Right cardiac atrium (tissue), 5 donors: ENCODE results near the gene CERS3. TPM values are rescaled to one million over a fixed set of nuclear protein-coding genes. Genes with fewer than 3 reads are reported as not detected.

ENCODE experiments used
- ATAC-seq, 2 donors: fragments of 200-7000 bp; cut with Tn5 transposase; one replicate each; pipeline versions ENCODE4 v1.8.0 to v1.9.1; 2020; ENCODE audit warnings: moderate library complexity in 2 of 2, mild to moderate bottlenecking in 1 of 2
- DNase-seq, 3 donors: peaks; one replicate each; pipeline ENCODE4 v3.0.0-alpha.2; 2020
- H3K27ac ChIP-seq: one replicate; pipeline ENCODE4 v1.5.1; 2013; ENCODE audit warnings: mild to moderate bottlenecking, low read length, control low read depth, moderate library complexity
- H3K27me3 ChIP-seq: one replicate; pipeline ENCODE4 v1.6.1; 2013; ENCODE audit not compliant: control insufficient read depth, insufficient read depth
- H3K4me1 ChIP-seq: one replicate; pipeline ENCODE4 v1.6.1; 2013; ENCODE audit warnings: low read length; ENCODE audit not compliant: control insufficient read depth, insufficient read depth
- H3K4me3 ChIP-seq: one replicate; pipeline ENCODE4 v1.5.1; 2013; ENCODE audit warnings: low read length, control low read depth
- H3K9me3 ChIP-seq: one replicate; pipeline ENCODE4 v1.6.1; 2013; ENCODE audit warnings: low read length; ENCODE audit not compliant: control insufficient read depth
- WGBS: extraction: QIAGEN DNeasy Blood & Tissue Kit; methylation state at CpG from one replicate; pipeline ENCODE4 v1.1.7; 2013; 5-methylcytosine and 5-hydroxymethylcytosine counted together
- intact Hi-C, 4 donors: fragments of 100-400 bp; cut with DNase I; formaldehyde crosslinking; loops; one replicate each; pipeline versions ENCODE4 v1.11.0 to v1.14.0; 2022 to 2023
- long read RNA-seq, 4 donors: library from polyadenylated mRNA; unstranded; transcript quantifications; one replicate each; pipeline ENCODE4 v2.0.0, GENCODE V29; 2020 to 2021
- polyA plus RNA-seq: library from polyadenylated mRNA; stranded (reverse); fragments of 200-250 nt; gene quantifications from one replicate; pipeline ENCODE4 v1.2.3, GENCODE V29; 2013
- total RNA-seq, 4 donors: library from RNA; stranded (reverse); fragmentation: NEBNext Ultra II Directional; extraction: Animal tissue kit (Norgen Biotek cat#: 25700); gene quantifications; one replicate each; pipeline ENCODE4 v1.2.1, GENCODE V29; 2021
- donor health status: healthy with polysubstance abuse.
- donor health status: DM: no; HTN: yes; CAD: no.
- donor health status: DM: no; HTN: no; CAD: no.
- donor health status: DM: no; HTN: yes; CAD: no; lungs with severe emphysema.
- donor health status: DM: yes; HTN: yes; CAD: no.

Gene CERS3
- total RNA-seq = under 1 TPM in 3 of 4 donors, not detected in 1; 0.17 to 0.48 (median 0.29) TPM
- polyA plus RNA-seq = 0.02 TPM
- long read RNA-seq, donor 1 = 0 reads
- long read RNA-seq, donor 2 = 0 reads
- long read RNA-seq, donor 3 = 0 reads
- long read RNA-seq, donor 4 = 0 reads

DNA sequence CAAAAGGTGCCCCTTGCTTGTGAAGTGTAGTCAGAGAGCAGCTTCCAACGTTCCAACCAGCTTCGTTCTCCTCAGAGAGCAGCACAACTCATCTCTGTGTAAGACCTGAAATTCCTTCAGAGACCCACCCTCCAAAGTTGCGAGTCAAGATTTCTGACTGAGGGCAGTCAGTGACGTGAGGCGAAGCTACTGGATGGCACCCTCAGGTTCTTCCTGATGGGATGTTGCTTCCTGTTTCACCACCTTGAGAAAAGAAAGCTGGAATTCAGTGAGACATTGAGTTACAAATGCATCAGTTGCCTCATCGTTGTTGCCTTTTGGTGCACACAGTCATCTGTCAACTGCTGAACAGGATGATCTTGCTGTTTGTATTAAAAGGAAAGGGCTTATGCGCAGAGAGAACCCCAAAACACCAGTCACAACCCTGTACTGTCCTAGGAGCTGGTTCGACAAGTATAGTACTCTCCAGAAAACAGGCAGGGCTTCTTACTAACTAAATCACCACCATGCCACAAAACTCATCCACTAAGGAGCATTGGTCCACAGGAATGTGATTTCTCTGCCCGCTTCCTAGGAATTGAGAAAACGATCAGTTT, at the start of gene CERS3:
Gene CERS3 (minus strand): TSS at position 118 of the 596 bp plus-strand sequence. CDS start 27,101 bp downstream, outside the sequence.
- Histone ChIP-seq H3K9me3 (no peaks in the 10 kb centered on the region), H3K27me3 (no peaks in the 10 kb centered on the region), H3K4me1 (no peaks in the 10 kb centered on the region), H3K4me3 (no peak within 1 kb of the TSS), H3K27ac (no peak within 1 kb of the TSS)
- intact Hi-C loops = no loop called here
- 84% methylated on average over 10 of the region's 10 CpGs for WGBS
- no peak for ATAC-seq
- DNase-seq = no peak

DNA sequence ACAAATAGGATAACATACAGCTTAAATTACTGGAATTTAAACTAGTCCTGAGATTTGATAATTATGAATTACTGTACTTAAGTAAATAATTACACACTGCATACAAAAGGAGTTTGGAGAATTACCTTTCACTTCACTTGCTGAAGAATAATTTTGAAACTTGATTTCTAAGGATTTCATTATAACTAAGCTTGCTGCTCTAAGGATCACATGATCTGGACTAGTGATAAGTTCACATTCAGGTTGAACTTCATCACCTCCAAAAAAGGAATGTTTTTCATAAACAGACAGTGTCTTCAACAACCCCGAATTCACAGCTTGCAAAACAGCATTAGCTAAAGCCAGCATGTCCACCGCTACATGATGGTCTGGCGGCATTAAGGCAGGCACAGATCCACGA, 44.8 kb upstream of the CERS3 start:
- Histone ChIP-seq H3K27me3 (no peaks in the 10 kb centered on the region), H3K4me1 (no peaks in the 10 kb centered on the region), H3K4me3 (no peak overlapping the region), H3K9me3 (no peaks in the 10 kb centered on the region), H3K27ac (no peak overlapping the region)
- intact Hi-C loops = loop anchor here in 2 of 4 donors (5.0 kb wide), 2 partner anchors 221 to 226 kb away; no protein-coding TSS in a partner anchor
- WGBS = 91% methylated on average over 4 of the region's 4 CpGs
- no peak for DNase-seq
- no peak for ATAC-seq

DNA sequence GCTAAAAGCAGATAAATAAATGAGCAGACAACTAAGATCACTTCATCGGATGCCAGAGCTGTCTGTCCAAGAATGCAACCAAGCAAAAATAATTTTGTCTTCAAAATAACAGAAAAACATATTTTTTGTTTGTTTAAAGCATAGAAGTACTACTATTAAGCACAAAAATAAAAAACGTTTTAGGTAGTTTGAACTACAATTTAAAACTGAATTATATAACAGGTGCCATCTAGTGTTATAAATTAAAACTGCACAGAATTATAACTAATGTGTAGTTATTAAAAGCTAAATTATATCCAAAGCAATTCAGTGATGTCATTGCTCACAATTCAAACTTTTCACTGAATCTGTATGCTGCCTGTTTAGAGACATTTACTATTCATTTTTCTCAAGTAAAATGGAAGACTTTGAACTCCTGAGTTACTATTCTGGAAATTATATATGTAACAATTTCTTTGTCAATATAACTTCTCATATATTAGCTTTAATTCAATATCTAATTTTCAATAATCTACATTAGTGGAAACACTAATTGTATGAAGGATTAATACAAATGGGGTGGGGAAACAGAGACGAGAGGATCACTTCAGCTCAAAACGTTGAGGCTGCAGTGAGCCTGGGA, 43.7 kb upstream of the CERS3 start:
- intact Hi-C loops = loop anchor here in 2 of 4 donors (5.0 kb wide), 2 partner anchors 220 to 225 kb away; no protein-coding TSS in a partner anchor
- Histone ChIP-seq H3K27me3 (no peaks in the 10 kb centered on the region), H3K9me3 (no peaks in the 10 kb centered on the region), H3K27ac (no peak overlapping the region), H3K4me1 (no peaks in the 10 kb centered on the region), H3K4me3 (no peak overlapping the region)
- WGBS = 61% methylated on average over 4 of the region's 4 CpGs
- DNase-seq = no peak
- no peak for ATAC-seq

DNA sequence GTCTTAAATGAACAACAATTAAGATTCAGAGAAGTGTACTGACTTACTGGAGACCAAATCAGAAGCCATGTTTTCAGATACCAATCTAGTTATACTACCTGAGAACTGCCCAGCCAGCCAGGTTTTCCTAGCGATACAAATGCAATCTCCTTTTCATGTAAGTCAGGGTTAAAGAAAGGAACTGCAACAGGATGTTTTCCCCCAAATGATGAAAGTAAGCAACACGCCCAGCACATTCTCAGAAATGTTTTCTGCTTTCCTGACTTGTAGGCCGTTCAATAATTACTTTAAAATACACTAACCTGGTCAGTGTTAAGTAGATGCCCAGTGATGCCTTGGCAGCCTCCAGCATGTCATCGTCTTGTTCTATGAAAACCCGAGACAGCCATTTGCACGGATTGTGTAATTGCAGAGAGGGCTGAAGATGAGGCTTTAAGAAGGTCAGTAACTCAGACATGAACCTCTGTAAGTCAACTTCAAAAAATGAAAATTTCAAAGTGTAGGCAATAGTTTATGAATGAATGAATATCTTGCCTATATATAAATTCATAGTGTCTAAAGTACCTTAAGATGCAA, 42.9 kb upstream of the CERS3 start:
- no peaks in the 10 kb centered on the region for H3K4me1 ChIP-seq
- no peak overlapping the region for H3K27ac ChIP-seq
- no peak overlapping the region for H3K4me3 ChIP-seq
- no peaks in the 10 kb centered on the region for H3K9me3 ChIP-seq
- ATAC-seq = no peak
- DNase-seq = no peak
- 83% methylated on average over 6 of the region's 6 CpGs for WGBS
- intact Hi-C loops = loop anchor here in 2 of 4 donors (5.0 kb wide), 2 partner anchors 219 to 224 kb away; no protein-coding TSS in a partner anchor
- H3K27me3 ChIP-seq = no peaks in the 10 kb centered on the region

DNA sequence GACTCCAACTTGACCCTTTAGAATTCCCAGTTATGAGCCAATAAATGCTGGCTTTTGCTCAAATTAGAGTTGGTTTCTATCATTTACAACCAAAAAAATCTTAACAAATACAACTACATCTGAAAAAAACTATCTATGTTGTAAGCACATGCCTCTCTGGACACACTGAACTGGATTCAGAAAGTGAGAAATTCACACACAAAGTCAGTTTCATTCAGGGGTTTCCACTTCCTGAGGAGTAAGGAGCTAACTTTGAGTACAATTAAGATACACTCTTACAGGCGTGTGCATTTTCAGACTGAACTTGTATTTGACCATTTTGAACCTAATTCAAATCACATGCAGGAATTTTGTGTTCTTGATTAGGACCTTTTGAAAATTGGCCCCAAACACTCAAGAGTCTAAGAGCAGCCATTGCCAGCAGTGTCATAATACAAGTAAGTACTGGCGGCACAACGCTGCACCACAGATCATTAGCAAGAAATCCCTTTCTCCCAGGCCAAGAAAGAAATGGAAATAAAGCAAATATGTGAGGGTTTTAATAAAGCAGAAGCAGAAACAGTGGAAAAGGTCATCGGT, 42.1 kb upstream of the CERS3 start:
- no peak overlapping the region for H3K27ac ChIP-seq
- no peak overlapping the region for H3K4me3 ChIP-seq
- ATAC-seq = peak in 1 of 2 donors; percentile 55
- intact Hi-C loops = loop anchor here in 2 of 4 donors (5.0 kb wide), 2 partner anchors 219 to 224 kb away; no protein-coding TSS in a partner anchor
- WGBS = 82% methylated on average over 4 of the region's 4 CpGs
- peak in 1 of 3 donors; percentile 52 for DNase-seq
- H3K27me3 ChIP-seq = no peaks in the 10 kb centered on the region
- H3K9me3 ChIP-seq = no peaks in the 10 kb centered on the region
- H3K4me1 ChIP-seq = no peaks in the 10 kb centered on the region

DNA sequence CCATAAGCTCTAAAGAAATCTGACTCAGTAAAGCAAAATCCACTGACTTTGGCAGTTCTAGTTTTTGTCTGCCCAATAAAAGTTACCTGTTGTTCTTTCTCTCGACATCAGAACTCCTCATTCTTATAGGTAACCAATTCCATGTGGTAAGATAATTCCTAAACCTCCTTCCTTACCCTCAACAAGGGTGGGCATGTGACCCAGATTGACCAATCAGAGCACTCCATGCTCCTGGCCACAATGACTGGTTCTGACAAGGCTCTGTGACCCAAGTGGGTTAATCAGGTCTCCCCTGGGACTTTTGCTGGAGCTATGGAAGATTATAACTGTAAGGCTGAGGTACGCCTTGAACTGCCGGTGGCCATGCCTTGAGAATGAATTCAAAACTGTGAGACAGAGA, 41.5 kb upstream of the CERS3 start:
- peak overlapping the region; percentile 58 for H3K27ac ChIP-seq
- no peak for ATAC-seq
- WGBS = 89% methylated on average over 3 of the region's 3 CpGs

DNA sequence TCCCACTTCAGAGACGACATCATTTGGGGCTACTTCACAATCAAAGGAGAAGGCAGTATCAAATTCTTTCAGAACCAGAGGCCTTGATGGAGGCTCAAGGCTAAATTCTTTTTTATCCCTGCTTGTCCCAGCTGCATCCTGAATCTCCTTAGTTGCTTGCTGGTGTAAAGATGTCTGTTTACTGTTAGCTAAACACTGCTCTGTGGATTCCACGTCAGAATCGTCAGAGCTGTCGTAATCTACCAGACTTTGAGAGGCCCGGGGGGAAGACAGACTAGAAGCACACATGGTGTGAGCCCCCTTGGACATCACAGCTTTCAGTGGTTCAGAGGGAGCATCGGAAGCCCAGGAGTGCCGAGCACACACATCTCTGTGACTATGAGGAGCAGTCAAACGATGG, 40.6 kb upstream of the CERS3 start:
- H3K4me3 ChIP-seq = no peak overlapping the region
- WGBS = 79% methylated on average over 8 of the region's 8 CpGs
- no peaks in the 10 kb centered on the region for H3K4me1 ChIP-seq
- no peaks in the 10 kb centered on the region for H3K27me3 ChIP-seq
- ATAC-seq = no peak
- no peak overlapping the region for H3K27ac ChIP-seq
- intact Hi-C loops = loop anchor here in 2 of 4 donors (10.0 kb wide), 2 partner anchors 215 to 225 kb away; partner anchors contain the start of gene ADAMTS17 (in 1 of the 2)
- no peaks in the 10 kb centered on the region for H3K9me3 ChIP-seq
- no peak for DNase-seq

More for the DNA sequence above, 41.5 kb upstream of the CERS3 start:
- no peak overlapping the region for H3K4me3 ChIP-seq
- no peaks in the 10 kb centered on the region for H3K27me3 ChIP-seq
- no peak for DNase-seq
- intact Hi-C loops = loop anchor here in 2 of 4 donors (5.0 kb wide), 2 partner anchors 218 to 223 kb away; no protein-coding TSS in a partner anchor
- no peaks in the 10 kb centered on the region for H3K4me1 ChIP-seq
- no peaks in the 10 kb centered on the region for H3K9me3 ChIP-seq

DNA sequence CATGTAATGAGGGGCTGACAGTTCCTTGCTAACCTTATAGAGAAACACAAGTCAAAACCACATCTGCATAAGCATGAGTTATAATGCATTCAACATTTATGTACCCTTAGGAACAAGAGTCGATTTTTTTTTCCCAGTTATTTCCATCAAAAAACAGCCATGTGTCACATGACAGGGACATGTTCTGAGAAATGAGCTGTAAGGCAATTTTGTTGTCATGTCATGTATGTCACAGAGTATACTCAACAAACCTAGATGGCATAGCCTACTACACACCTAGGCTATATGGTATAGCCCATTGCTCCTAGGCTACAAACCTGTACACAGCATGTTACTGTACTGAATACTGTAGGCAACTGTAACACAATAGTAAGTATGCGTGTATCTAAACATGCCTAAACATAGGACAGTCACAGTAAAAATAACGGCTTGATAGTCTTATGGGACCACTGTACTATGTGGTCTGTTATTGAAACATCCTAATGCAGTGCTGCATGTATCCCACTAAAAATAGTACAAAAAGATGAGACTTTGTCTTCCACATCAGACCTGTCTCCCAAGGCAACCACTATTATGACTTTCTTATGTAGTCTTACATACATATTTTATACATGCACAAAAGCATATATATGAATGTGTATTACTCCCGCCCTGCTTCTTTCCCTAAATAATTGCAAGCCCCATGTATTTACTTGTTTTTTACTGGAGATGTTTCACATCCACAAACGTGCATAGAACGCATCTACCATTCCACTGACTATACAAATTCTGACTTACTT, 38.3 kb upstream of the CERS3 start:
- Histone ChIP-seq H3K9me3 (no peaks in the 10 kb centered on the region), H3K27ac (no peak overlapping the region), H3K4me1 (no peaks in the 10 kb centered on the region), H3K4me3 (no peak overlapping the region), H3K27me3 (no peaks in the 10 kb centered on the region)
- no peak for ATAC-seq
- intact Hi-C loops = loop anchor here in 2 of 4 donors (10.0 kb wide), 2 partner anchors 212 to 222 kb away; partner anchors contain the start of gene ADAMTS17 (in 1 of the 2)
- 94% methylated on average over 6 of the region's 6 CpGs for WGBS
- no peak for DNase-seq

DNA sequence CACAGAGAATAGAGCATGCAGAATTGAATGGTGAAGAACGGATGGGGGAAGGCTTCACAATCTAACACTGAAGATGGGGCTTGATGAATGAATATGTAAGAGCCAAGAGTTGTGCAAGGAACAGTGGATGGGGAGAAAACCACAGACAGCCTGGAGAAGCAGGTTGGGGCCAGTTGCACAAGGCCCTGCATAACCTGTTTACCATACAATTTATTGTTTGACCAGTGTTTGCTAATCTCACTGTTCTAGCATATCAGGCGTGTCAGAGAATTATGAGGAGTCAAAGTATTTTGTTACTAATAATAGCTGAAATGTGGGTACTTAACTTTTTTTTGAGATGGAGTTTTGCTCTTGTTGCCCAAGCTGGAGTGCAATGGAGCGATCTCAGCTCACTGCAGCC, 36.8 kb upstream of the CERS3 start:
- no peaks in the 10 kb centered on the region for H3K27me3 ChIP-seq
- H3K9me3 ChIP-seq = no peaks in the 10 kb centered on the region
- H3K27ac ChIP-seq = no peak overlapping the region
- ATAC-seq (no peak), DNase-seq (no peak)
- 85% methylated on average over 3 of the region's 3 CpGs for WGBS
- H3K4me3 ChIP-seq = no peak overlapping the region
- H3K4me1 ChIP-seq = no peaks in the 10 kb centered on the region
- intact Hi-C loops = loop anchor here in 2 of 4 donors (10.0 kb wide), 2 partner anchors 211 to 221 kb away; partner anchors contain the start of gene ADAMTS17 (in 1 of the 2)

DNA sequence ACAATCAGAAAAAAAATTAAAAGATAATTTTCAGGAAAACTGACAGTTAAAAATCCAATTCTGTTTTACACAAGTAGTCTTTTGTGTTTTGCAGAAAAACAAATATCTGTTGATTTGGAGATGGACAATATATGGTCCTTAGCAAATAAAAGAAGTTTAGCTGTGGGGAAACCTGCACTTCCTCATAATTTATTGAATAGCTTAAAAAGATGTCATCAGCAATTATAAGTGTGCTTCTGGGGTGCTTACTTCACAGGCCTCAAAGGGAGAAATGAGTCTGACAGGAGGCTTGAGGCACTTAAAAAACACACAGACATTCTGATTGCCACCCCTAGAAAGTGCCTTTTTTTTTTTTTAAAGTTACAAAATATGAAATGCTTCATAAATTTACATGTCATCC, 31.6 kb upstream of the CERS3 start:
- ATAC-seq (no peak), DNase-seq (no peak)
- no peaks in the 10 kb centered on the region for H3K9me3 ChIP-seq
- H3K4me3 ChIP-seq = no peak overlapping the region
- H3K4me1 ChIP-seq = no peaks in the 10 kb centered on the region
- no peaks in the 10 kb centered on the region for H3K27me3 ChIP-seq
- intact Hi-C loops = loop anchor here in 2 of 4 donors (10.0 kb wide), 2 partner anchors 206 to 216 kb away; partner anchors contain the start of gene ADAMTS17 (in 1 of the 2)
- no peak overlapping the region for H3K27ac ChIP-seq
